Mucosa of descending colon (tissue), 3 donors: ENCODE data around the gene FADS1. TPM values are rescaled to one million over a fixed set of nuclear protein-coding genes. Genes with fewer than 3 reads are reported as not detected.

Experiments
- ATAC-seq: fragments of 200-7000 bp; cut with Tn5 transposase; one replicate; pipeline ENCODE4 v1.9.1; 2020; ENCODE audit warnings: mild to moderate bottlenecking, moderate library complexity
- DNase-seq, 3 donors: peaks; one replicate each; pipeline ENCODE4 v3.0.0-alpha.2; 2020
- H3K36me3 ChIP-seq: fragments of 200-600 bp; one replicate; pipeline ENCODE4 v1.8.0; 2021; ENCODE audit warnings: low read depth, mild to moderate bottlenecking
- H3K4me1 ChIP-seq: fragments of 200-600 bp; one replicate; pipeline ENCODE4 v1.8.0; 2021; ENCODE audit warnings: low read depth, mild to moderate bottlenecking
- H3K4me3 ChIP-seq: fragments of 200-600 bp; one replicate; pipeline ENCODE4 v1.8.0; 2021; ENCODE audit warnings: mild to moderate bottlenecking
- H3K9me3 ChIP-seq: fragments of 200-600 bp; one replicate; pipeline ENCODE4 v1.8.0; 2021; ENCODE audit warnings: mild to moderate bottlenecking
- intact Hi-C, 2 donors: fragments of 100-400 bp; cut with DNase I in 1 of 2; cut with micrococcal nuclease in 1 of 2; formaldehyde crosslinking; loops; one replicate each; pipeline versions ENCODE4 v1.11.0 to v1.11.1; 2022; cut with DNase I, micrococcal nuclease
- total RNA-seq, 3 donors: library from RNA; stranded (reverse); fragmentation: NEBNext Ultra II Directional in 2 of 3; extraction: Animal tissue kit (Norgen Biotek cat#: 25700) in 2 of 3; gene quantifications; one replicate each; pipeline versions ENCODE4 v1.2.1 to v1.2.4, GENCODE V29; 2021 to 2023
- TF ChIP-seq, protein P1 (sequence below): fragments of 200-600 bp; IDR thresholded peaks from one replicate; pipeline ENCODE4 v1.8.0; 2022; ENCODE audit warnings: antibody characterized with exemption, mild to moderate bottlenecking
- donor health status: DM: no; HTN: no; CAD: no; lungs with moderate emphysema.
- donor health status: DM: no; HTN: no; CAD: no.
- donor health status: DM: no; HTN: yes; CAD: no.

FADS1 gene
- total RNA-seq, 3 donors from 2014 or later, result 2.8 to 17.3 (median 7.3) TPM

DNA sequence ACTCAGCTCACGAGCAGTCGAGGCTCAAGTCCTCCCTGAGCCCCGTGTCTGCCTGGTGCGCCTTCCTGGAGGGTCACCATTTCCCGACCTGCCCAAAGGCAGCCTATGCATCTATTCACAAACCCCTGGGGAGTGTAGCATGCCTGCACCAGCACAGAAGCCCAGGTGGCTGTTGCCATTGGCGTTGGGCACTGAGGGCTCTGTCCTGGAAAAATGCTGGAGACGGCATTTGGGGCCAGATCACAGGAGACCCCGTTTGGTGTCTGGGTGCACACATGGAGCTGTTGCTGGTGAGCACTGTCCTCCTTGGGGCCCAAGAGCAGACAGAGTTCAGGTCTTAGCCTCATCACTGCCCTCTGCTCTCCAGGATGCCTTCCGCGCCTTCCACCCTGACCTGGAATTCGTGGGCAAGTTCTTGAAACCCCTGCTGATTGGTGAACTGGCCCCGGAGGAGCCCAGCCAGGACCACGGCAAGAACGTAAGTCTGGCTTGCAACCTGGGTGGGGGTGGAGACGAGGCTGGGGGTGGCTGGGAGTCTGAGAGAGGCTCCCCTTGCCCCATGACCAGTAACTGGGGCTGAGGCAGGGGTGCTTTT is 20.7 kb upstream of the FADS1 start:
- Histone ChIP-seq H3K9me3 (no peaks in the 10 kb centered on the region), H3K36me3 (no peaks in the 10 kb centered on the region), H3K4me1 (no peaks in the 10 kb centered on the region), H3K4me3 (no peak overlapping the region)
- intact Hi-C loops, result no loop called here
- TF ChIP-seq, protein P1, sequence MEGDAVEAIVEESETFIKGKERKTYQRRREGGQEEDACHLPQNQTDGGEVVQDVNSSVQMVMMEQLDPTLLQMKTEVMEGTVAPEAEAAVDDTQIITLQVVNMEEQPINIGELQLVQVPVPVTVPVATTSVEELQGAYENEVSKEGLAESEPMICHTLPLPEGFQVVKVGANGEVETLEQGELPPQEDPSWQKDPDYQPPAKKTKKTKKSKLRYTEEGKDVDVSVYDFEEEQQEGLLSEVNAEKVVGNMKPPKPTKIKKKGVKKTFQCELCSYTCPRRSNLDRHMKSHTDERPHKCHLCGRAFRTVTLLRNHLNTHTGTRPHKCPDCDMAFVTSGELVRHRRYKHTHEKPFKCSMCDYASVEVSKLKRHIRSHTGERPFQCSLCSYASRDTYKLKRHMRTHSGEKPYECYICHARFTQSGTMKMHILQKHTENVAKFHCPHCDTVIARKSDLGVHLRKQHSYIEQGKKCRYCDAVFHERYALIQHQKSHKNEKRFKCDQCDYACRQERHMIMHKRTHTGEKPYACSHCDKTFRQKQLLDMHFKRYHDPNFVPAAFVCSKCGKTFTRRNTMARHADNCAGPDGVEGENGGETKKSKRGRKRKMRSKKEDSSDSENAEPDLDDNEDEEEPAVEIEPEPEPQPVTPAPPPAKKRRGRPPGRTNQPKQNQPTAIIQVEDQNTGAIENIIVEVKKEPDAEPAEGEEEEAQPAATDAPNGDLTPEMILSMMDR, result no peak
- DNase-seq, result no peak
- ATAC-seq, result no peak

DNA sequence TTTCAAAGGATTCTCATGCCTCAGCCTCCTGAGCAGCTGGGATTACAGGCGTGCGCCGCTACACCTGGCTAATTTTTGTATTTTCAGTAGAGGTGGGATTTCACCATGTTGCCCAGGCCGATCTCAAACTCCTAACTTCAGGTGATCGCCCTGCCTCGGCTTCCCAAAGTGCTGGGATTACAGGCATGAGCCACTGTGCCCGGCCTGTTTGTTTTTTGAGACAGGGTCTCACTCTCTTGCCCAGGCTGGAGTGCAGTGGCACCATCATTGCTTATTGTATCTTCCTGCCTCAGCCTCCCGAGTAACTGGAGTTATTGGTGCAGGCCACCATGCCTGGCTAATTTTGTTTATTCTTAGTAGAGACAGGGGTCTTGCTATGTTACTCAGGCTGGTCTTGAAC is 19.4 kb upstream of the FADS1 start:
- intact Hi-C loops, result no loop called here
- no peaks in the 10 kb centered on the region for H3K9me3 ChIP-seq
- DNase-seq, result no peak
- no peak overlapping the region for H3K4me3 ChIP-seq
- no peaks in the 10 kb centered on the region for H3K36me3 ChIP-seq
- TF ChIP-seq, protein P1, result no peak
- no peak for ATAC-seq
- no peaks in the 10 kb centered on the region for H3K4me1 ChIP-seq

DNA sequence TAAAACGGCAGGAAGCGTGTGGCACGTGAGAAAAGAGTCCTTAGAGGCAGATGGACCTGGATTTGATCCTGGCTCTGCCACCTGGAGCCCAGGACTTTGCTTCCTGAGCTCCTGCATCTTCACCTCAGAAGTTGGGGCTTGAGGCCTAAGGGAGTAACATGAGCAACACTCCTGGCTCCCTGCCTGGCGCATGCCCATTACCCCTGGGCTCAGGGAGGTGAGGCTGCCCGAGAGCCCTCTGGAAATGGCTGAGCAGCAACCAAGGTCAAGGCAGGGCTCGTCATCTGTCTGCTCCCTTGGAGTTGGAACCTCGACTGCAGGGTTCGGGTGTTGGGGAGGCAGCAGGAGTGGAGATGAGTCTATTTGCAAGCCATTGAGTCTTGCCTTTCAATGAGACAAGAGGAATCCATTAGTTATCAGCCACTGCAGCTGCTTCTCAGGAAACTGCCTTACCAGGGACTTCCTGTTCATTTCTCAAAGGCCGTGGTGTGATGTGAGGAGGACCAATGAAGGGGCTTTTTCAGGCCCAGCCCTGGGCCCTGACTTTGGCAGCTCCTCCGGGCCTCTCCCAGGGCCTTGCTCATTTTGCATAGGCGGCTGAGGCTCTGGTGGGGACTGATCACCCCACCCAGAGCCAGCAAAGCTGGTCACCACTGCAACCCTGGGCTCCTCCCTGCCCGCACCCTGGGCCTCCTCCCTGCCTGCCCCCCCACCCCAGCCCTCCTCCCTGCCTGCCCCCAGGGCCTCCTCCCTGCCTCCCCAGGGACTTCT is 17.7 kb upstream of the FADS1 start:
- ATAC-seq, result peak; percentile 60
- Histone ChIP-seq H3K9me3 (no peaks in the 10 kb centered on the region), H3K4me3 (no peak overlapping the region), H3K4me1 (no peaks in the 10 kb centered on the region), H3K36me3 (no peaks in the 10 kb centered on the region)
- intact Hi-C loops, result no loop called here
- TF ChIP-seq, protein P1, result no peak
- no peak for DNase-seq

DNA sequence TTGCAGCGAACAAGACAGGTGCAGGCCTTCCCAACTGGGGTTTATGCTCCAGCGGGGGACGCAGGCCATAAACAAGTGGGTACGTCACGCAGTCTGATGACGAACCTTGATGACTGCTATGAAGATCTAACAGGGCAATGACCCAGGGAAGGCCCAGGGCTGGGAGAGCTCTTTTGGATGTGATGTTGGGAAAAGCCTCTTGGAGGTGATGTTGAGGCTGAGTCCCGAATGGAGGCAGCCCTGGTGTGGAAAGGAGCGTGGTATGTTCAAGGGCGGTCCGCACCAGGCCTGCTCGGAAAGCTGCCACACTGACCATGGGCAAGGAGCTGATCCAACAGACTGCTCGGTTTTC is 17.1 kb upstream of the FADS1 start:
- Histone ChIP-seq H3K4me1 (no peaks in the 10 kb centered on the region), H3K9me3 (no peaks in the 10 kb centered on the region), H3K4me3 (no peak overlapping the region), H3K36me3 (no peaks in the 10 kb centered on the region)
- TF ChIP-seq, protein P1, result no peak
- intact Hi-C loops, result no loop called here
- ATAC-seq (no peak), DNase-seq (no peak)

DNA sequence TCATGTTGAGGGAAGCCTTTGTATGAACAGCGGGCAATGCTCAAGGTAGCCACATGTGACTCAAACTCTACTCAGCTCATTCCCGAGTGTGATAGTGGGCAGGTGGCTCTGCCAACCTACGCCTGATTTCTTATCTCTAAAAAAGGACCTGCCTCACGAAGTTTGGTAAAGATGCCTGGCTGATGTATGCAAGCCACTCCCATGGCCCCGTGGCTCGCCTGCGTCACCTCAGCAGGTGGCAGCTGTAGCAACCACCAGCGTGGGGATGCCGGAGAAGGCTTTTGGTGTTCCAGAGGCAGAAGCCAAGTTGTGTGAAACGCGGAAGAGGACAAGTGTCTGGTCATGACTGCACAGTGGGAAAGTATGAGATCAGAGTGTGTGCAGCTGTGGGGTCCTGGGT is 16.7 kb upstream of the FADS1 start:
- no peak overlapping the region for H3K4me3 ChIP-seq
- intact Hi-C loops, result no loop called here
- no peaks in the 10 kb centered on the region for H3K9me3 ChIP-seq
- ATAC-seq (no peak), DNase-seq (no peak)
- TF ChIP-seq, protein P1, result no peak
- no peaks in the 10 kb centered on the region for H3K36me3 ChIP-seq
- no peaks in the 10 kb centered on the region for H3K4me1 ChIP-seq
